Measurements from ENCODE around the gene PDE4DIP. TPM values are rescaled to one million over a fixed set of nuclear protein-coding genes. Genes with fewer than 3 reads are reported as not detected.
"Not testable (repeated sequence)": the region's sequence is repeated elsewhere in the genome, so short reads cannot be mapped to it uniquely, and the experiment has no call there.

Gene PDE4DIP
- total and polyA plus RNA-seq, 2 donors (not counting 3 experiments of a cell fraction or from before 2014, with no cell fraction given): 6.3 to 26.4 TPM

- intact Hi-C loops (cut with micrococcal nuclease); H2AFZ ChIP-seq (ENCODE audit: low read depth, low read length); FAIRE-seq; H3K4me2 ChIP-seq (ENCODE audit: insufficient read depth, low read length); H3K9ac ChIP-seq (replicated peaks; ENCODE audit: extremely low read depth, insufficient read depth, low read length); POLR2A ChIA-PET; H3K36me3 ChIP-seq (ENCODE audit: control insufficient read depth in 2 of 2, extremely low read depth in 1 of 2, insufficient read depth in 2 of 2, low read length in 2 of 2); BruUV-seq (replicated peaks); H3K4me1 ChIP-seq (ENCODE audit: control insufficient read depth, extremely low read depth, insufficient read depth, low read length); H3K27me3 ChIP-seq (ENCODE audit: control insufficient read depth in 2 of 2, insufficient read depth in 2 of 2, low read length in 2 of 2); H3K79me2 ChIP-seq (ENCODE audit: control insufficient read depth, insufficient read depth, low read length); dilution Hi-C loops (cut with MboI; ENCODE audit: extremely low pct_ligation_motif_present, low sequenced_read_pairs); CTCF ChIA-PET; H3K27ac ChIP-seq (ENCODE audit: insufficient read depth, low read depth, low read length); H3K4me3 ChIP-seq (replicated peaks in 1 of 3; ENCODE audit: insufficient read depth in 1 of 3, low read depth in 1 of 3, low read length in 3 of 3); H4K20me1 ChIP-seq (replicated peaks; ENCODE audit: control insufficient read depth, extremely low read depth, insufficient read depth, low read length); H3K9me1 ChIP-seq (replicated peaks; ENCODE audit: control insufficient read depth, extremely low read depth, insufficient read depth, low read length); H3K9me3 ChIP-seq (replicated peaks; ENCODE audit: control insufficient read depth, insufficient read depth, low read length); DNase-seq (ENCODE audit: low read depth, low spot score): not testable (repeated sequence)
Observed at GRCh38 chr1:148862590-148862989, 18.4 kb downstream of the PDE4DIP start.

DNA sequence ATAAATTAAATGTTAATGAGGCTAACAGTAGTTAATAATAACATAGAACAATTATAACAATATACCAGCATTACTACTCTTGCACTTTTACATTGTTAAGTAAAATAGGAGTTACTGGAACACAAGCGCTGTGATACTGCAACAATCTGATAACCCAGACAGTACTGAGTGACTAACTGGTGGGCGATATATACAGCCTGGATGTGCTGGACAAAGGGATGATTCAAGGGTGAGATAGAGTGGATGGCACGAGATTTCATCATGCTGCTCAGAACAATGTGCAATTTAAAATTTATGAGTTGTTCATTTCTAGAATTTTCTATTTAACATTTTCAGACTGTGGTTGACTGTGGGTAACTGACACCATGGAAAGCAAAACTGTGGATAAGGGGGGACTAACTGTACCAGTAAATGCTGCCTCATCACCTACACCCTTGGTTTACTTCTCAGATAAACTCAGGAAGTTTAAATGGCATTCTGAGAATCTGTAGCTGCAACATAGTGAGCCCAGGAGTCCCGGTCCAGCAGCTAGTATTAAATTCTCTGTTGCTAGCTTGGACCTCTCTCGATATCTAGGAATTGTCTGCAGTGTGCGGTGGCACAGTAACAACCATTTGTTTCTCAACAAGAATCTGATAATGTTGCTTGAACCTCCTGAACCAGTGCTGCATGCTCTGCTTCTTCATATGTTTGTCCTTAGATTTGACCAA is 24.9 kb downstream of the PDE4DIP start:
- H3K27me3 ChIP-seq (ENCODE audit: control insufficient read depth in 2 of 2, insufficient read depth in 2 of 2, low read length in 2 of 2); POLR2A ChIA-PET; H3K9me1 ChIP-seq (replicated peaks; ENCODE audit: control insufficient read depth, extremely low read depth, insufficient read depth, low read length); BruUV-seq (replicated peaks); H3K4me3 ChIP-seq (replicated peaks in 1 of 3; ENCODE audit: insufficient read depth in 1 of 3, low read depth in 1 of 3, low read length in 3 of 3); intact Hi-C loops (cut with micrococcal nuclease); dilution Hi-C loops (cut with MboI; ENCODE audit: extremely low pct_ligation_motif_present, low sequenced_read_pairs); FAIRE-seq; H3K9me3 ChIP-seq (replicated peaks; ENCODE audit: control insufficient read depth, insufficient read depth, low read length); H3K79me2 ChIP-seq (ENCODE audit: control insufficient read depth, insufficient read depth, low read length); H3K4me2 ChIP-seq (ENCODE audit: insufficient read depth, low read length); CTCF ChIA-PET; H3K27ac ChIP-seq (ENCODE audit: insufficient read depth, low read depth, low read length); H3K36me3 ChIP-seq (ENCODE audit: control insufficient read depth in 2 of 2, extremely low read depth in 1 of 2, insufficient read depth in 2 of 2, low read length in 2 of 2); H4K20me1 ChIP-seq (replicated peaks; ENCODE audit: control insufficient read depth, extremely low read depth, insufficient read depth, low read length); H3K9ac ChIP-seq (replicated peaks; ENCODE audit: extremely low read depth, insufficient read depth, low read length); H3K4me1 ChIP-seq (ENCODE audit: control insufficient read depth, extremely low read depth, insufficient read depth, low read length); H2AFZ ChIP-seq (ENCODE audit: low read depth, low read length); DNase-seq (ENCODE audit: low read depth, low spot score): not testable (repeated sequence)

- dilution Hi-C loops (cut with MboI; ENCODE audit: extremely low pct_ligation_motif_present, low sequenced_read_pairs); BruUV-seq (replicated peaks); POLR2A ChIA-PET; FAIRE-seq; H3K27me3 ChIP-seq (ENCODE audit: control insufficient read depth in 2 of 2, insufficient read depth in 2 of 2, low read length in 2 of 2); H3K9me1 ChIP-seq (replicated peaks; ENCODE audit: control insufficient read depth, extremely low read depth, insufficient read depth, low read length); H4K20me1 ChIP-seq (replicated peaks; ENCODE audit: control insufficient read depth, extremely low read depth, insufficient read depth, low read length); H3K4me2 ChIP-seq (ENCODE audit: insufficient read depth, low read length); intact Hi-C loops (cut with micrococcal nuclease); H3K27ac ChIP-seq (ENCODE audit: insufficient read depth, low read depth, low read length); H2AFZ ChIP-seq (ENCODE audit: low read depth, low read length); H3K79me2 ChIP-seq (ENCODE audit: control insufficient read depth, insufficient read depth, low read length); H3K36me3 ChIP-seq (ENCODE audit: control insufficient read depth in 2 of 2, extremely low read depth in 1 of 2, insufficient read depth in 2 of 2, low read length in 2 of 2); H3K9ac ChIP-seq (replicated peaks; ENCODE audit: extremely low read depth, insufficient read depth, low read length); H3K9me3 ChIP-seq (replicated peaks; ENCODE audit: control insufficient read depth, insufficient read depth, low read length); H3K4me3 ChIP-seq (replicated peaks in 1 of 3; ENCODE audit: insufficient read depth in 1 of 3, low read depth in 1 of 3, low read length in 3 of 3); DNase-seq (ENCODE audit: low read depth, low spot score); H3K4me1 ChIP-seq (ENCODE audit: control insufficient read depth, extremely low read depth, insufficient read depth, low read length); CTCF ChIA-PET: not testable (repeated sequence)
Observed at GRCh38 chr1:148869634-148869961, 25.4 kb downstream of the PDE4DIP start.

DNA sequence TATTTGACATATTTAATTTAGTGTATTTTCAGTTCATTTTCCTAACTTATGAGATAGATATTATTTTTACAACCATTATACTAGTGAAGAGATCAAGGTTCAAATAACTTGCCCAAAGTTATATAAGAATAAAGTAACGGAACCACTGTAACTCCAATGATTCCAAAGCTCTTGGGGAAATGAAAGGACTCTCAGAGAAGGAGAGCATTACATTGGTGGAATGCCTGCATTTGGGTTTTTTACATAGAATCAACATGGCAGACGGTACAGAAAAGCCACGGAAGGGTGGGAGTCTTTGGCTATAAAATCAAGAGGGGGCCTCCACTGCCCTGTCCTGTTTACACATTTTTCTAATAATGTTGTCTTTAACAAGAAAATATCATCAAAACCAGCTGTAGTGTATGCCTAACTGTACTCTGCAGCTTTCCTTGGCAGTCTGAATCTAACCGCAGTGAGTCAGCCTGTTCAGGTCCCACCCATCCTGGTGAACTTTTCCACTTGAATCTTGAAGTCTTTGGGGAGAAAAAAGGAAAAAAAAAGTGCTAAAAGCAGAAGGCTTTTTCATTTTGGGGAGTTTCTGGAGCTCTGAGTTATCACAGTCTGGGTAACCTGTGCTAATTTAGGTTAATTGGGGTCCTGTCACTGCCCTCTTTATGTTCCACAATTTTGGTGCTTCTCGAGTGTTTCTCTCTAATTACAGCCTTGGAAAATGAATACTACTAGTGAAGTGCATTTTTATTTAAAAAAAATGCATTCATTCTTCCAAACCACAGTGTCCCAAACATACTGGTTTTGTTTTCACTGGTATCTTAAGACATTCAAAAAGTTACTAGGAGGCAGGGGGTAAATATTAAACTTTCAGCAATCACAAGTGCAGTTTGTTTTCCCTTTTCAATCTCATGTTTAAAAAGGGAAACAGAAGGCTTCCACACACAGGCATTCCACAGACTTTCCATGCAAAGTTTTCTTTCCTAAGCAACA is 30.5 kb downstream of the PDE4DIP start:
- H3K4me3 ChIP-seq (replicated peaks in 1 of 3; ENCODE audit: insufficient read depth in 1 of 3, low read depth in 1 of 3, low read length in 3 of 3); H2AFZ ChIP-seq (ENCODE audit: low read depth, low read length); H3K9me1 ChIP-seq (replicated peaks; ENCODE audit: control insufficient read depth, extremely low read depth, insufficient read depth, low read length); H3K9ac ChIP-seq (replicated peaks; ENCODE audit: extremely low read depth, insufficient read depth, low read length); H3K4me1 ChIP-seq (ENCODE audit: control insufficient read depth, extremely low read depth, insufficient read depth, low read length); CTCF ChIA-PET; H3K27me3 ChIP-seq (ENCODE audit: control insufficient read depth in 2 of 2, insufficient read depth in 2 of 2, low read length in 2 of 2); H3K27ac ChIP-seq (ENCODE audit: insufficient read depth, low read depth, low read length); POLR2A ChIA-PET; FAIRE-seq; BruUV-seq (replicated peaks); DNase-seq (ENCODE audit: low read depth, low spot score); H3K9me3 ChIP-seq (replicated peaks; ENCODE audit: control insufficient read depth, insufficient read depth, low read length); H3K79me2 ChIP-seq (ENCODE audit: control insufficient read depth, insufficient read depth, low read length); H3K36me3 ChIP-seq (ENCODE audit: control insufficient read depth in 2 of 2, extremely low read depth in 1 of 2, insufficient read depth in 2 of 2, low read length in 2 of 2); H3K4me2 ChIP-seq (ENCODE audit: insufficient read depth, low read length); dilution Hi-C loops (cut with MboI; ENCODE audit: extremely low pct_ligation_motif_present, low sequenced_read_pairs); intact Hi-C loops (cut with micrococcal nuclease); H4K20me1 ChIP-seq (replicated peaks; ENCODE audit: control insufficient read depth, extremely low read depth, insufficient read depth, low read length): not testable (repeated sequence)

Measured in endothelial cell of umbilical vein (primary cell).